GM12878 (cell line): ENCODE data around the gene KRT14. TPM values are rescaled to one million over a fixed set of nuclear protein-coding genes. Genes with fewer than 3 reads are reported as not detected.

Experiments
- ATAC-seq: fragments of 200-7000 bp; cut with Tn5 transposase; 3 replicates; pipeline ENCODE4 v1.9.1; 2020; ENCODE audit warnings: mild to moderate bottlenecking, moderate library complexity
- BruUV-seq: library from RNA; stranded (reverse); fragments of 400-500 nt; replicated peaks from 2 replicates; lab custom pipeline; 2021; lab: Mats Ljungman, UMichigan
- CTCF ChIA-PET: fragments of 300-600 bp; sonication (Branson Sonifier 250); formaldehyde crosslinking; extraction: SDS; loops from one replicate; lab custom pipeline; 2021; ENCODE audit warnings: inconsistent platforms; lab: Yijun Ruan, JAX
- POLR2A ChIA-PET: fragments of 350-600 bp; formaldehyde crosslinking; extraction: SDS; loops from one replicate; lab custom pipeline; 2021; ENCODE audit warnings: inconsistent platforms; lab: Charles Lee
- RAD21 ChIA-PET: fragments of 300-600 bp; sonication (Branson Sonifier 250); formaldehyde crosslinking; loops from one replicate; lab custom pipeline; 2023; ENCODE audit warnings: antibody characterized with exemption; ENCODE audit not compliant: unreplicated experiment; lab: Charles Lee
- SMC1A ChIA-PET: fragments of 300-600 bp; sonication (Branson Sonifier 250); formaldehyde crosslinking; loops from one replicate; lab custom pipeline; 2023; ENCODE audit not compliant: unreplicated experiment, uncharacterized antibody; lab: Charles Lee
- DNase-seq: peaks from one replicate; pipeline ENCODE4 v3.0.0-alpha.2; 2011; ENCODE audit warnings: low read depth, low spot score
- FAIRE-seq: peaks from 3 replicates; lab custom pipeline; 2011; peaks lifted over from hg19 to GRCh38; lab: Jason Lieb, UNC
- H2AFZ ChIP-seq: 2 replicates; pipeline ENCODE4 v1.6.0; 2011; ENCODE audit warnings: low read depth, low read length, control low read depth; ENCODE audit not compliant: control insufficient read depth
- H3K27ac ChIP-seq: 2 replicates; pipeline ENCODE4 v1.5.1; 2011; ENCODE audit warnings: control low read depth; ENCODE audit not compliant: control insufficient read depth, insufficient read depth
- H3K27me3 ChIP-seq, 2 experiments: replicated peaks in 1 of 2; 2 replicates each; pipeline versions ENCODE4 v1.6.0 to v1.6.1; 2011; ENCODE audit warnings: low read length in 1 of 2; ENCODE audit not compliant: control insufficient read depth in 2 of 2, insufficient read depth in 2 of 2
- H3K36me3 ChIP-seq, 2 experiments: 2 replicates each; pipeline ENCODE4 v1.5.1; 2011; ENCODE audit warnings: low read length in 1 of 2; ENCODE audit not compliant: control insufficient read depth in 2 of 2, insufficient read depth in 2 of 2
- H3K4me1 ChIP-seq: 2 replicates; pipeline ENCODE4 v1.6.1; 2011; ENCODE audit warnings: mild to moderate bottlenecking, low read length, moderate library complexity, mixed read lengths; ENCODE audit not compliant: control insufficient read depth, insufficient read depth
- H3K4me2 ChIP-seq: 2 replicates; pipeline ENCODE4 v1.6.0; 2011; ENCODE audit warnings: control low read depth; ENCODE audit not compliant: control insufficient read depth, insufficient read depth
- H3K4me3 ChIP-seq: fragments of 200-600 bp; sonication (generic); 2 replicates; pipeline ENCODE4 v1.5.1; 2016
- H3K79me2 ChIP-seq: 2 replicates; pipeline ENCODE4 v1.6.0; 2011; ENCODE audit warnings: low read length; ENCODE audit not compliant: control insufficient read depth, insufficient read depth
- H3K9ac ChIP-seq: 2 replicates; pipeline ENCODE4 v1.8.0; 2011; ENCODE audit warnings: low read length, control low read depth, mixed read lengths; ENCODE audit not compliant: control insufficient read depth, insufficient read depth
- H3K9me3 ChIP-seq: replicated peaks from 3 replicates; pipeline ENCODE4 v1.5.1; 2011; ENCODE audit warnings: mild to moderate bottlenecking, low read length; ENCODE audit not compliant: control insufficient read depth, insufficient read depth
- H4K20me1 ChIP-seq: 2 replicates; pipeline ENCODE4 v1.6.0; 2011; ENCODE audit not compliant: control insufficient read depth, insufficient read depth
- BCL3 ChIP-seq: IDR thresholded peaks from 2 replicates; pipeline ENCODE4 v1.6.1; 2011; ENCODE audit warnings: borderline replicate concordance, low read depth, mild to moderate bottlenecking, moderate library complexity, low read length; ENCODE audit not compliant: insufficient read depth, poor library complexity, severe bottlenecking
- CEBPZ ChIP-seq: fragments of 150-350 bp; IDR thresholded peaks from 2 replicates; pipeline ENCODE4 v1.6.1; 2016; ENCODE audit warnings: low read depth, low read length
- NR2C2 ChIP-seq: IDR thresholded peaks from 2 replicates; pipeline ENCODE4 v1.6.1; 2011; ENCODE audit warnings: borderline replicate concordance, low read depth; ENCODE audit not compliant: control insufficient read depth, insufficient read length
- NRF1 ChIP-seq: conservative IDR thresholded peaks from 2 replicates; pipeline ENCODE4 v1.6.1; 2011; ENCODE audit warnings: mild to moderate bottlenecking, low read depth, low read length, improper control_type of control experiment
- RBBP5 ChIP-seq: fragments of 200-600 bp; sonication (generic); conservative IDR thresholded peaks from 2 replicates; pipeline ENCODE4 v1.6.1; 2016
- ZNF622 ChIP-seq: fragments of 450-650 bp; IDR thresholded peaks from 2 replicates; pipeline ENCODE4 v1.6.1; 2017; ENCODE audit warnings: mild to moderate bottlenecking, inconsistent platforms
- WGBS: methylation state at CpG from one replicate; pipeline ENCODE4 v1.1.6; 2016; ENCODE audit warnings: low lambda C conversion rate; ENCODE audit not compliant: insufficient replicate concordance, insufficient coverage; ENCODE audit errors: missing lambda C conversion rate; 5-methylcytosine and 5-hydroxymethylcytosine counted together
- in situ Hi-C: fragments of 300-500 bp; cut with MboI; formaldehyde crosslinking; loops from 9 replicates; pipeline ENCODE4 v1.14.3; 2018; ENCODE audit warnings: mixed read lengths
- intact Hi-C: fragments of 100-400 bp; cut with micrococcal nuclease; formaldehyde crosslinking; loops from one replicate; pipeline ENCODE4 v1.14.2; 2022; ENCODE audit not compliant: unreplicated experiment
- polyA plus RNA-seq, 11 experiments: library from polyadenylated mRNA; depleted of rRNA in 4 of 11; unstranded in 6 of 11; stranded (reverse) in 5 of 11; fragments of >200 nt; fragmentation: Nextera tagmentation in 4 of 11; fragmentation: Illumina TruSeq in 1 of 11; extraction: Ambion mirVana in 4 of 11; extraction: Trizol in 1 of 11; gene quantifications; 1 replicate in 1 of 11; 2 replicates in 10 of 11; pipeline versions ENCODE4 v1.2.1 to v1.2.3, GENCODE V29; 2011 to 2016; ENCODE audit warnings: inconsistent platforms in 2 of 11, missing spikeins in 2 of 11, low read depth in 1 of 11
- total RNA-seq, 4 experiments: library from RNA; depleted of rRNA in 3 of 4; stranded (reverse); fragments of >200 nt in 3 of 4; fragmentation: Illumina TruSeq in 1 of 4; extraction: Trizol in 1 of 4; gene quantifications; 2 replicates each; pipeline versions ENCODE4 v1.2.1 to v1.2.3, GENCODE V29; 2013 to 2021
- TF ChIP-seq, protein P1 (sequence below): IDR thresholded peaks from 2 replicates; pipeline ENCODE4 v1.6.1; 2012; ENCODE audit warnings: improper control_type of control experiment, low read depth, low read length; ENCODE audit not compliant: insufficient replicate concordance
- TF ChIP-seq, protein P2 (sequence below): fragments of 450-650 bp; IDR thresholded peaks from 2 replicates; pipeline ENCODE4 v1.6.1; 2017; ENCODE audit warnings: mild to moderate bottlenecking, moderate library complexity

KRT14 gene
- total and polyA plus RNA-seq, 10 of the 15 experiments (the other 5 are each of a cell fraction or from before 2014, with no cell fraction given): 1.5 TPM; not detected in 9

DNA sequence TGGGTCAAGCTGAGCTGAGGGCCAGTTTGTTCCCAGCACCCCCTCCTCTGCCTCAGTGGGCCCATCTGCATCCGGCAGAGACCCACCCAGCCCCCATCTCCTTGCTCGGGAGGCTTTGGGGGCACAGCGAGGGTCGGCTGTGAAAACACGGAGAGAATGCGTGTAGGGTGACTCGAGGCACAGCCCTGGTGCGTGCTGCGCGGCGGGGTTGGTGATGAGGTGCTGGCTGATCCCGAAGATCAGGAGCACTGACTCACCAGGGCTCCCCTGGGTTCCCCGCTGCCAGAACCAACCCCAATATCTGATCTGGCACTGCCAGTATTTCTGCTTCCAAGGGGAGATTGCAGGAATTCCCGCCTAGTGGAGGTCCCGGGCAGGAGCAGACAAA lies 45.2 kb upstream of the KRT14 start:
- no peaks in the 10 kb centered on the region for H3K9me3 ChIP-seq
- H3K36me3 ChIP-seq: no peaks in the 10 kb centered on the region
- no peak for ATAC-seq
- SMC1A ChIA-PET: no interaction called here
- no peaks in the 10 kb centered on the region for H3K79me2 ChIP-seq
- H2AFZ ChIP-seq: no peak overlapping the region
- in situ Hi-C loops: no loop called here
- no peak for FAIRE-seq
- no peak overlapping the region for H3K4me3 ChIP-seq
- no peaks in the 10 kb centered on the region; a peak in 1 of 4 replicates for H3K27me3 ChIP-seq
- CTCF ChIA-PET: no interaction called here
- POLR2A ChIA-PET: no interaction called here
- no peak overlapping the region for H3K27ac ChIP-seq
- DNase-seq: no peak
- no peak overlapping the region for H3K4me2 ChIP-seq
- intact Hi-C loops: no loop called here
- RAD21 ChIA-PET: no interaction called here
- no peaks in the 10 kb centered on the region for H3K4me1 ChIP-seq
- BruUV-seq: no TSS peak
- H4K20me1 ChIP-seq: no peaks in the 10 kb centered on the region
- 62% methylated on average over 15 of the region's 15 CpGs for WGBS
- H3K9ac ChIP-seq: no peak overlapping the region
- no peak for TF ChIP-seq NR2C2
- no peak for TF ChIP-seq NRF1
- no peak for TF ChIP-seq CEBPZ
- TF ChIP-seq, protein P1, sequence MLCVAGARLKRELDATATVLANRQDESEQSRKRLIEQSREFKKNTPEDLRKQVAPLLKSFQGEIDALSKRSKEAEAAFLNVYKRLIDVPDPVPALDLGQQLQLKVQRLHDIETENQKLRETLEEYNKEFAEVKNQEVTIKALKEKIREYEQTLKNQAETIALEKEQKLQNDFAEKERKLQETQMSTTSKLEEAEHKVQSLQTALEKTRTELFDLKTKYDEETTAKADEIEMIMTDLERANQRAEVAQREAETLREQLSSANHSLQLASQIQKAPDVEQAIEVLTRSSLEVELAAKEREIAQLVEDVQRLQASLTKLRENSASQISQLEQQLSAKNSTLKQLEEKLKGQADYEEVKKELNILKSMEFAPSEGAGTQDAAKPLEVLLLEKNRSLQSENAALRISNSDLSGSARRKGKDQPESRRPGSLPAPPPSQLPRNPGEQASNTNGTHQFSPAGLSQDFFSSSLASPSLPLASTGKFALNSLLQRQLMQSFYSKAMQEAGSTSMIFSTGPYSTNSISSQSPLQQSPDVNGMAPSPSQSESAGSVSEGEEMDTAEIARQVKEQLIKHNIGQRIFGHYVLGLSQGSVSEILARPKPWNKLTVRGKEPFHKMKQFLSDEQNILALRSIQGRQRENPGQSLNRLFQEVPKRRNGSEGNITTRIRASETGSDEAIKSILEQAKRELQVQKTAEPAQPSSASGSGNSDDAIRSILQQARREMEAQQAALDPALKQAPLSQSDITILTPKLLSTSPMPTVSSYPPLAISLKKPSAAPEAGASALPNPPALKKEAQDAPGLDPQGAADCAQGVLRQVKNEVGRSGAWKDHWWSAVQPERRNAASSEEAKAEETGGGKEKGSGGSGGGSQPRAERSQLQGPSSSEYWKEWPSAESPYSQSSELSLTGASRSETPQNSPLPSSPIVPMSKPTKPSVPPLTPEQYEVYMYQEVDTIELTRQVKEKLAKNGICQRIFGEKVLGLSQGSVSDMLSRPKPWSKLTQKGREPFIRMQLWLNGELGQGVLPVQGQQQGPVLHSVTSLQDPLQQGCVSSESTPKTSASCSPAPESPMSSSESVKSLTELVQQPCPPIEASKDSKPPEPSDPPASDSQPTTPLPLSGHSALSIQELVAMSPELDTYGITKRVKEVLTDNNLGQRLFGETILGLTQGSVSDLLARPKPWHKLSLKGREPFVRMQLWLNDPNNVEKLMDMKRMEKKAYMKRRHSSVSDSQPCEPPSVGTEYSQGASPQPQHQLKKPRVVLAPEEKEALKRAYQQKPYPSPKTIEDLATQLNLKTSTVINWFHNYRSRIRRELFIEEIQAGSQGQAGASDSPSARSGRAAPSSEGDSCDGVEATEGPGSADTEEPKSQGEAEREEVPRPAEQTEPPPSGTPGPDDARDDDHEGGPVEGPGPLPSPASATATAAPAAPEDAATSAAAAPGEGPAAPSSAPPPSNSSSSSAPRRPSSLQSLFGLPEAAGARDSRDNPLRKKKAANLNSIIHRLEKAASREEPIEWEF: no peak
- TF ChIP-seq ZNF622: no peak
- TF ChIP-seq BCL3: no peak
- TF ChIP-seq, protein P2, sequence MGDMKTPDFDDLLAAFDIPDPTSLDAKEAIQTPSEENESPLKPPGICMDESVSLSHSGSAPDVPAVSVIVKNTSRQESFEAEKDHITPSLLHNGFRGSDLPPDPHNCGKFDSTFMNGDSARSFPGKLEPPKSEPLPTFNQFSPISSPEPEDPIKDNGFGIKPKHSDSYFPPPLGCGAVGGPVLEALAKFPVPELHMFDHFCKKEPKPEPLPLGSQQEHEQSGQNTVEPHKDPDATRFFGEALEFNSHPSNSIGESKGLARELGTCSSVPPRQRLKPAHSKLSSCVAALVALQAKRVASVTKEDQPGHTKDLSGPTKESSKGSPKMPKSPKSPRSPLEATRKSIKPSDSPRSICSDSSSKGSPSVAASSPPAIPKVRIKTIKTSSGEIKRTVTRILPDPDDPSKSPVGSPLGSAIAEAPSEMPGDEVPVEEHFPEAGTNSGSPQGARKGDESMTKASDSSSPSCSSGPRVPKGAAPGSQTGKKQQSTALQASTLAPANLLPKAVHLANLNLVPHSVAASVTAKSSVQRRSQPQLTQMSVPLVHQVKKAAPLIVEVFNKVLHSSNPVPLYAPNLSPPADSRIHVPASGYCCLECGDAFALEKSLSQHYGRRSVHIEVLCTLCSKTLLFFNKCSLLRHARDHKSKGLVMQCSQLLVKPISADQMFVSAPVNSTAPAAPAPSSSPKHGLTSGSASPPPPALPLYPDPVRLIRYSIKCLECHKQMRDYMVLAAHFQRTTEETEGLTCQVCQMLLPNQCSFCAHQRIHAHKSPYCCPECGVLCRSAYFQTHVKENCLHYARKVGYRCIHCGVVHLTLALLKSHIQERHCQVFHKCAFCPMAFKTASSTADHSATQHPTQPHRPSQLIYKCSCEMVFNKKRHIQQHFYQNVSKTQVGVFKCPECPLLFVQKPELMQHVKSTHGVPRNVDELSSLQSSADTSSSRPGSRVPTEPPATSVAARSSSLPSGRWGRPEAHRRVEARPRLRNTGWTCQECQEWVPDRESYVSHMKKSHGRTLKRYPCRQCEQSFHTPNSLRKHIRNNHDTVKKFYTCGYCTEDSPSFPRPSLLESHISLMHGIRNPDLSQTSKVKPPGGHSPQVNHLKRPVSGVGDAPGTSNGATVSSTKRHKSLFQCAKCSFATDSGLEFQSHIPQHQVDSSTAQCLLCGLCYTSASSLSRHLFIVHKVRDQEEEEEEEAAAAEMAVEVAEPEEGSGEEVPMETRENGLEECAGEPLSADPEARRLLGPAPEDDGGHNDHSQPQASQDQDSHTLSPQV: no peak
- TF ChIP-seq RBBP5: no peak
